DND-41 (cell line): Measurements from ENCODE around the gene EXOG.

Source experiments
- ATAC-seq: fragments of 200-7000 bp; cut with Tn5 transposase; 3 replicates; pipeline ENCODE4 v1.9.1; 2021; ENCODE audit warnings: low read depth; ENCODE audit not compliant: insufficient read depth
- DNase-seq: peaks from one replicate; pipeline ENCODE4 v3.0.0-alpha.2; 2020
- H2AFZ ChIP-seq: 2 replicates; pipeline ENCODE4 v1.6.0; 2012; ENCODE audit warnings: low read depth, low read length
- H3K27ac ChIP-seq: 2 replicates; pipeline ENCODE4 v1.5.1; 2012; ENCODE audit warnings: low read length, inconsistent platforms
- H3K27me3 ChIP-seq: fragments of 200-600 bp; sonication (generic); 2 replicates; pipeline ENCODE4 v1.6.0; 2012; ENCODE audit warnings: low read length, mild to moderate bottlenecking, inconsistent platforms; ENCODE audit not compliant: insufficient read depth, poor library complexity
- H3K36me3 ChIP-seq: 2 replicates; pipeline ENCODE4 v1.5.1; 2012; ENCODE audit warnings: low read length, inconsistent platforms; ENCODE audit not compliant: insufficient read depth
- H3K4me1 ChIP-seq: 2 replicates; pipeline ENCODE4 v1.5.1; 2012; ENCODE audit warnings: mild to moderate bottlenecking, low read length; ENCODE audit not compliant: insufficient read depth
- H3K4me2 ChIP-seq: 2 replicates; pipeline ENCODE4 v1.6.0; 2012; ENCODE audit warnings: mild to moderate bottlenecking, moderate library complexity, low read length, inconsistent platforms; ENCODE audit not compliant: insufficient read depth
- H3K4me3 ChIP-seq, 2 experiments: fragments of 200-600 bp in 1 of 2; shearing (Covaris generic) in 1 of 2; 2 replicates each; pipeline ENCODE4 v1.5.1; 2012 to 2016; ENCODE audit warnings: inconsistent platforms in 2 of 2, low read length in 2 of 2, mild to moderate bottlenecking in 2 of 2, low read depth in 1 of 2, moderate library complexity in 1 of 2
- H3K79me2 ChIP-seq: 2 replicates; pipeline ENCODE4 v1.6.0; 2012; ENCODE audit warnings: low read length, inconsistent platforms; ENCODE audit not compliant: insufficient read depth
- H3K9ac ChIP-seq: 2 replicates; pipeline ENCODE4 v1.6.0; 2012; ENCODE audit warnings: low read depth, mild to moderate bottlenecking, inconsistent platforms, low read length, moderate library complexity
- H3K9me3 ChIP-seq: 2 replicates; pipeline ENCODE4 v1.5.1; 2012; ENCODE audit warnings: low read length, moderate library complexity, mild to moderate bottlenecking, inconsistent platforms; ENCODE audit not compliant: insufficient read depth, severe bottlenecking
- H4K20me1 ChIP-seq: 2 replicates; pipeline ENCODE4 v1.6.0; 2012; ENCODE audit warnings: low read length; ENCODE audit not compliant: insufficient read depth
- EZH2 ChIP-seq: IDR thresholded peaks from 3 replicates; pipeline ENCODE4 v1.6.1; 2012; ENCODE audit warnings: borderline replicate concordance, low read depth, mild to moderate bottlenecking, moderate library complexity, low read length, inconsistent platforms; ENCODE audit not compliant: severe bottlenecking
- TF ChIP-seq, protein P1 (sequence below): IDR thresholded peaks from 2 replicates; pipeline ENCODE4 v1.5.1; 2012; ENCODE audit warnings: borderline replicate concordance, low read length, moderate library complexity, mild to moderate bottlenecking; ENCODE audit not compliant: poor library complexity, severe bottlenecking; ENCODE audit errors: extremely low read depth

Gene EXOG

DNA sequence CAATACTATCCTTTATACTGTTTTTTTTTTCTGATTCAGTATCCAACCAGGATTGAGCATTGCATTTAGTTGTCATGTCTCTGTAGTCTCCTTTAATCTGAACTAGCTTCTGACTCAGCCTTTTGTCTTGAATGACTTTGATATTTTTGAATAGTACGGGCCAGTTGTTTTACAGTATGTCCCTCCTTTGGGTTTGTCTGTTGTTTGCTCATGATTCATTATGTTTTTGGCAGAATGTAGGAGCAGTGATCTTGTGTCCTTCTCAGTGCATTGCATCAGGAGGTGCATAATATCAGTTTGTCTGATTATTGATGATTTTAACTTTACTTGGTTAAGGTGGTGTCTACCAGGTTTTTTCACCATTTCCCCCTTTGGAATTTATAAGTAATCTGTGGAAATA, 20.5 kb downstream of the EXOG start:
- Histone ChIP-seq H3K9ac (no peak overlapping the region), H3K36me3 (peaks cover 34% of the 10 kb centered on the region), H2AFZ (no peak overlapping the region), H3K4me3 (no peak overlapping the region), H3K27ac (no peak overlapping the region), H3K4me2 (no peak overlapping the region), H3K79me2 (no peaks in the 10 kb centered on the region), H3K27me3 (no peaks in the 10 kb centered on the region), H3K9me3 (no peaks in the 10 kb centered on the region), H3K4me1 (peaks cover 15% of the 10 kb centered on the region), H4K20me1 (peaks cover 3% of the 10 kb centered on the region; the same call in 1 of the 2 replicates)
- DNase-seq = no peak
- no peak for TF ChIP-seq EZH2
- TF ChIP-seq, protein P1, sequence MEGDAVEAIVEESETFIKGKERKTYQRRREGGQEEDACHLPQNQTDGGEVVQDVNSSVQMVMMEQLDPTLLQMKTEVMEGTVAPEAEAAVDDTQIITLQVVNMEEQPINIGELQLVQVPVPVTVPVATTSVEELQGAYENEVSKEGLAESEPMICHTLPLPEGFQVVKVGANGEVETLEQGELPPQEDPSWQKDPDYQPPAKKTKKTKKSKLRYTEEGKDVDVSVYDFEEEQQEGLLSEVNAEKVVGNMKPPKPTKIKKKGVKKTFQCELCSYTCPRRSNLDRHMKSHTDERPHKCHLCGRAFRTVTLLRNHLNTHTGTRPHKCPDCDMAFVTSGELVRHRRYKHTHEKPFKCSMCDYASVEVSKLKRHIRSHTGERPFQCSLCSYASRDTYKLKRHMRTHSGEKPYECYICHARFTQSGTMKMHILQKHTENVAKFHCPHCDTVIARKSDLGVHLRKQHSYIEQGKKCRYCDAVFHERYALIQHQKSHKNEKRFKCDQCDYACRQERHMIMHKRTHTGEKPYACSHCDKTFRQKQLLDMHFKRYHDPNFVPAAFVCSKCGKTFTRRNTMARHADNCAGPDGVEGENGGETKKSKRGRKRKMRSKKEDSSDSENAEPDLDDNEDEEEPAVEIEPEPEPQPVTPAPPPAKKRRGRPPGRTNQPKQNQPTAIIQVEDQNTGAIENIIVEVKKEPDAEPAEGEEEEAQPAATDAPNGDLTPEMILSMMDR = no peak
- no peak for ATAC-seq

DNA sequence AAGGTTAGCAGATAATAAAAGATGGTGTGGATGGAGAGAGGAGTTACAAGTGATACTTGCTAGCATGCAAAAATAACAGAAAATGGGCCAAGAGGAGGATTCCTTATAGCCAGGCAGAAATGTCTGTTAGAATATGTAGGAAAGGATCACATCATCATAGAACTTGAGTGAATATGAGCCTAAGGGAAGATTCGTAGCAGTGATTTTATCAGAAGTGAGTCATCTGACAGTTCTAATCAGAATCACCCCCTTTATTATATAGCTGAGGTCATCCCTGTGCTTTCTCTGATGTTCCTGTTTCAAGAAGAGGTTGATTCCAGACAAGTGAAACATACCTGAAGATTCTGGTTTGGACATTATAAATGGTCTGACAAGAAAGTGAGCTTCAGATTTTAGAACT, 22.9 kb downstream of the EXOG start:
- H3K4me3 ChIP-seq = no peak overlapping the region
- ATAC-seq (no peak), DNase-seq (no peak)
- peaks cover 40% of the 10 kb centered on the region for H3K36me3 ChIP-seq
- H3K9ac ChIP-seq = no peak overlapping the region
- H3K4me2 ChIP-seq = no peak overlapping the region
- H3K4me1 ChIP-seq = peaks cover 15% of the 10 kb centered on the region
- no peak overlapping the region for H3K27ac ChIP-seq
- no peak overlapping the region for H2AFZ ChIP-seq
- H3K79me2 ChIP-seq = 0 out of 2 replicates have a peak, but pooled peaks cover 2% of the 10 kb centered on the region
- H3K27me3 ChIP-seq = no peaks in the 10 kb centered on the region
- H4K20me1 ChIP-seq = peaks cover 8% of the 10 kb centered on the region; the same call in 1 of the 2 replicates
- TF ChIP-seq, protein P1 = no peak
- no peaks in the 10 kb centered on the region for H3K9me3 ChIP-seq

DNA sequence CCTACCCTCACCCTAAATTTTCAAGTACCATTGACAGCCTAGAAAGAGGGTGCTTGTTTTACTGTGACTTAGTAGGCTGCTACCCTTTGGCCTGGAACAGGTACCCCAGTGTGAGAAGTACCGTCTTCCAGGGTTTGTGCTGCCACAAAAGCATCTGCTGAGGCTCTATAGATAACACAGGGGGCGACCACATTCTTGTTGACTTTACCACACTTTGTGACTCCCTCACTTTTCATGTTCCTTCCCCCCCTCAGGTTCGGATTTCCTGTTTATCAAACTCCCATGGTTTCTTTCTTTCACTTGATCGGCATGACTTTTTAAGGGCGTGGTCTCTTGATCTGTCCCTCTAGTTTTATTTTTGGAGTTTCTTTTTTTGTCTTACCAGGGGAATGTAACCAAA, 23.5 kb downstream of the EXOG start:
- Histone ChIP-seq H4K20me1 (peaks cover 8% of the 10 kb centered on the region; the same call in 1 of the 2 replicates), H3K27me3 (no peaks in the 10 kb centered on the region), H3K4me1 (peaks cover 15% of the 10 kb centered on the region), H3K4me2 (no peak overlapping the region), H3K9me3 (no peaks in the 10 kb centered on the region), H2AFZ (no peak overlapping the region), H3K79me2 (0 out of 2 replicates have a peak, but pooled peaks cover 2% of the 10 kb centered on the region), H3K9ac (no peak overlapping the region), H3K36me3 (peaks cover 43% of the 10 kb centered on the region), H3K4me3 (no peak overlapping the region), H3K27ac (no peak overlapping the region)
- DNase-seq (peak; percentile 58), ATAC-seq (peak; percentile 91)
- no peak for TF ChIP-seq EZH2
- TF ChIP-seq, protein P1 = no peak
